ENCODE results near the gene SCAP.

- TF ChIP-seq CTCF (IDR thresholded peaks at IDR 0.05) (no peak), EZH2 (IDR thresholded peaks at IDR 0.05; ENCODE audit: borderline replicate concordance, insufficient read depth, low read depth, low read length, poor library complexity, severe bottlenecking) (no peak)
Measured at GRCh38 chr3:47399531-47400270, 76.0 kb downstream of the SCAP start.

Data from B cell (primary cell).